Activated CD4-positive, alpha-beta memory T cell treated with anti-CD3 and anti-CD28 coated beads, Interleukin-2, amount 10 ng/mL, durations not matched to agents 7 days and 5 days (primary cell): ENCODE measurements around the gene ADGRG6. TPM values are rescaled to one million over a fixed set of nuclear protein-coding genes. Genes with fewer than 3 reads are reported as not detected.
"Not testable (repeated sequence)": the region's sequence is repeated elsewhere in the genome, so short reads cannot be mapped to it uniquely, and the experiment has no call there.

Experiments used
- CTCF ChIA-PET: fragments of 350-600 bp; sonication (Branson Sonifier 250); formaldehyde crosslinking; loops from one replicate; lab custom pipeline; 2021; ENCODE audit warnings: antibody characterized with exemption, inconsistent platforms; lab: Charles Lee
- POLR2A ChIA-PET: fragments of 350-600 bp; sonication (Branson Sonifier 250); formaldehyde crosslinking; loops from one replicate; lab custom pipeline; 2021; ENCODE audit warnings: antibody characterized with exemption; lab: Charles Lee
- DNase-seq: peaks from one replicate; pipeline ENCODE4 v3.0.0-alpha.2; 2020
- H3K27ac Mint-ChIP-seq: one replicate; pipeline ENCODE4 v1.8.0; 2021; ENCODE audit warnings: mild to moderate bottlenecking, mixed read lengths
- H3K27me3 Mint-ChIP-seq: one replicate; pipeline ENCODE4 v1.8.0; 2021; ENCODE audit warnings: mixed read lengths
- H3K36me3 Mint-ChIP-seq: one replicate; pipeline ENCODE4 v1.8.0; 2021; ENCODE audit warnings: low read depth, mixed read lengths
- H3K4me1 Mint-ChIP-seq: one replicate; pipeline ENCODE4 v1.8.0; 2021; ENCODE audit warnings: mixed read lengths
- H3K4me3 Mint-ChIP-seq: one replicate; pipeline ENCODE4 v1.8.0; 2021; ENCODE audit warnings: mild to moderate bottlenecking, mixed read lengths
- H3K9me3 Mint-ChIP-seq: one replicate; pipeline ENCODE4 v1.8.0; 2021; ENCODE audit warnings: mixed read lengths
- total RNA-seq, 2 experiments: library from RNA; stranded (reverse); gene quantifications; one replicate each; pipeline ENCODE4 v1.2.3, GENCODE V29; 2021

ADGRG6 gene
- total RNA-seq, 2 experiments from 2014 or later, result not detected

GRCh38 chr6:142421285-142422117, 119.7 kb downstream of the ADGRG6 start:
- H3K9me3 Mint-ChIP-seq, result no peaks in the 10 kb centered on the region
- ChIA-PET POLR2A (no interaction called here), CTCF (no interaction called here)
- no peak overlapping the region for H3K4me3 Mint-ChIP-seq
- H3K27ac Mint-ChIP-seq, result no peak overlapping the region
- no peaks in the 10 kb centered on the region for H3K4me1 Mint-ChIP-seq
- H3K27me3 Mint-ChIP-seq, result peaks cover 11% of the 10 kb centered on the region
- H3K36me3 Mint-ChIP-seq, result no peaks in the 10 kb centered on the region
- DNase-seq, result no peak

- DNase-seq, H3K9me3 Mint-ChIP-seq, CTCF ChIA-PET: not testable (repeated sequence)
These were observed 124.8 kb downstream of the ADGRG6 start for GRCh38 chr6:142426444-142427132.

GRCh38 chr6:142428468-142428867, 126.7 kb downstream of the ADGRG6 start:
- H3K9me3 Mint-ChIP-seq, H3K4me3 Mint-ChIP-seq, H3K27ac Mint-ChIP-seq, POLR2A ChIA-PET, H3K36me3 Mint-ChIP-seq, H3K4me1 Mint-ChIP-seq, H3K27me3 Mint-ChIP-seq, CTCF ChIA-PET, DNase-seq: not testable (repeated sequence)

More at GRCh38 chr6:142426444-142427132, 124.8 kb downstream of the ADGRG6 start:
- H3K36me3 Mint-ChIP-seq, H3K27ac Mint-ChIP-seq, POLR2A ChIA-PET, H3K4me1 Mint-ChIP-seq, H3K4me3 Mint-ChIP-seq, H3K27me3 Mint-ChIP-seq: not testable (repeated sequence)

GRCh38 chr6:142429195-142429594, 127.4 kb downstream of the ADGRG6 start:
- no peak overlapping the region for H3K27ac Mint-ChIP-seq
- H3K27me3 Mint-ChIP-seq, result no peaks in the 10 kb centered on the region
- CTCF ChIA-PET, result no interaction called here

GRCh38 chr6:142433419-142433818, 131.6 kb downstream of the ADGRG6 start:
- no peak overlapping the region for H3K27ac Mint-ChIP-seq
- DNase-seq, result no peak
- CTCF ChIA-PET, result no interaction called here

More at GRCh38 chr6:142429195-142429594, 127.4 kb downstream of the ADGRG6 start:
- H3K4me3 Mint-ChIP-seq, result no peak overlapping the region
- no peaks in the 10 kb centered on the region for H3K4me1 Mint-ChIP-seq
- DNase-seq, result no peak
- H3K36me3 Mint-ChIP-seq, result no peaks in the 10 kb centered on the region
- H3K9me3 Mint-ChIP-seq, result peaks cover 3% of the 10 kb centered on the region
- POLR2A ChIA-PET, result no interaction called here

GRCh38 chr6:142438898-142439297, 137.1 kb downstream of the ADGRG6 start:
- Mint-ChIP-seq H3K27ac (no peak overlapping the region), H3K9me3 (no peaks in the 10 kb centered on the region), H3K4me3 (no peak overlapping the region), H3K27me3 (peaks cover 8% of the 10 kb centered on the region), H3K4me1 (no peaks in the 10 kb centered on the region), H3K36me3 (no peaks in the 10 kb centered on the region)
- ChIA-PET POLR2A (no interaction called here), CTCF (interaction anchor here (1.0 kb wide), 1 partner anchor 36 kb away, joined by 3 read pairs; no protein-coding TSS in a partner anchor)
- no peak for DNase-seq

More at GRCh38 chr6:142433419-142433818, 131.6 kb downstream of the ADGRG6 start:
- POLR2A ChIA-PET, result no interaction called here
- Mint-ChIP-seq H3K27me3 (peaks cover 5% of the 10 kb centered on the region), H3K36me3 (no peaks in the 10 kb centered on the region), H3K9me3 (no peaks in the 10 kb centered on the region), H3K4me1 (no peaks in the 10 kb centered on the region), H3K4me3 (no peak overlapping the region)

GRCh38 chr6:142440600-142441293, 138.9 kb downstream of the ADGRG6 start:
- POLR2A ChIA-PET, result no interaction called here
- DNase-seq, result no peak
- H3K27me3 Mint-ChIP-seq, result peaks cover 8% of the 10 kb centered on the region
- H3K9me3 Mint-ChIP-seq, result no peaks in the 10 kb centered on the region
- no peaks in the 10 kb centered on the region for H3K4me1 Mint-ChIP-seq
- H3K36me3 Mint-ChIP-seq, result no peaks in the 10 kb centered on the region
- CTCF ChIA-PET, result no interaction called here
- no peak overlapping the region for H3K4me3 Mint-ChIP-seq
- H3K27ac Mint-ChIP-seq, result no peak overlapping the region

GRCh38 chr6:142441716-142442115, 139.9 kb downstream of the ADGRG6 start:
- ChIA-PET CTCF (no interaction called here), POLR2A (no interaction called here)
- no peaks in the 10 kb centered on the region for H3K36me3 Mint-ChIP-seq
- H3K4me3 Mint-ChIP-seq, result no peak overlapping the region
- no peak for DNase-seq
- H3K27ac Mint-ChIP-seq, result no peak overlapping the region
- peaks cover 5% of the 10 kb centered on the region for H3K27me3 Mint-ChIP-seq
- H3K4me1 Mint-ChIP-seq, result no peaks in the 10 kb centered on the region
- H3K9me3 Mint-ChIP-seq, result no peaks in the 10 kb centered on the region

GRCh38 chr6:142443102-142443501, 141.3 kb downstream of the ADGRG6 start:
- Mint-ChIP-seq H3K27me3 (peaks cover 2% of the 10 kb centered on the region), H3K9me3 (no peaks in the 10 kb centered on the region), H3K27ac (no peak overlapping the region), H3K4me3 (no peak overlapping the region), H3K4me1 (no peaks in the 10 kb centered on the region), H3K36me3 (no peaks in the 10 kb centered on the region)
- POLR2A ChIA-PET, result no interaction called here
- DNase-seq, result no peak
- CTCF ChIA-PET, result no interaction called here

- Mint-ChIP-seq H3K4me1 (no peaks in the 10 kb centered on the region), H3K27ac (no peak overlapping the region), H3K9me3 (no peaks in the 10 kb centered on the region), H3K36me3 (no peaks in the 10 kb centered on the region), H3K4me3 (no peak overlapping the region), H3K27me3 (peaks cover 2% of the 10 kb centered on the region)
- no peak for DNase-seq
- CTCF ChIA-PET, result no interaction called here
- POLR2A ChIA-PET, result no interaction called here
These were observed 141.7 kb downstream of the ADGRG6 start for GRCh38 chr6:142443532-142443931.

GRCh38 chr6:142444376-142444775, 142.6 kb downstream of the ADGRG6 start:
- ChIA-PET CTCF (no interaction called here), POLR2A (no interaction called here)
- Mint-ChIP-seq H3K36me3 (no peaks in the 10 kb centered on the region), H3K4me3 (no peak overlapping the region), H3K4me1 (no peaks in the 10 kb centered on the region), H3K27me3 (peaks cover 2% of the 10 kb centered on the region), H3K9me3 (no peaks in the 10 kb centered on the region), H3K27ac (no peak overlapping the region)
- no peak for DNase-seq

- H3K9me3 Mint-ChIP-seq, result no peaks in the 10 kb centered on the region
- no peak for DNase-seq
- ChIA-PET POLR2A (no interaction called here), CTCF (no interaction called here)
- peaks cover 2% of the 10 kb centered on the region for H3K27me3 Mint-ChIP-seq
- H3K27ac Mint-ChIP-seq, result no peak overlapping the region
- no peaks in the 10 kb centered on the region for H3K36me3 Mint-ChIP-seq
- no peak overlapping the region for H3K4me3 Mint-ChIP-seq
- no peaks in the 10 kb centered on the region for H3K4me1 Mint-ChIP-seq
These were observed 143.1 kb downstream of the ADGRG6 start for GRCh38 chr6:142444881-142445301.

GRCh38 chr6:142446168-142446567, 144.4 kb downstream of the ADGRG6 start:
- H3K36me3 Mint-ChIP-seq, result no peaks in the 10 kb centered on the region
- CTCF ChIA-PET, result no interaction called here
- no peak overlapping the region for H3K27ac Mint-ChIP-seq
- POLR2A ChIA-PET, result no interaction called here
- H3K4me3 Mint-ChIP-seq, result no peak overlapping the region
- H3K4me1 Mint-ChIP-seq, result no peaks in the 10 kb centered on the region
- no peaks in the 10 kb centered on the region for H3K9me3 Mint-ChIP-seq
- no peak for DNase-seq
- peaks cover 2% of the 10 kb centered on the region for H3K27me3 Mint-ChIP-seq
